Neural cell (in vitro differentiated cells): Measurements from ENCODE around the gene CA9. TPM values are rescaled to one million over a fixed set of nuclear protein-coding genes. Genes with fewer than 3 reads are reported as not detected.

Experiments used
- H2AFZ ChIP-seq: fragments of 200-600, 300-800 bp; sonication (generic), shearing (Covaris generic); 2 replicates; pipeline ENCODE4 v1.6.0; 2014; ENCODE audit warnings: low read depth, mild to moderate bottlenecking, antibody characterized with exemption, low read length, moderate library complexity
- H3F3A ChIP-seq: fragments of 200-600 bp; shearing (Covaris generic); 2 replicates; pipeline ENCODE4 v1.6.1; 2016; ENCODE audit warnings: mild to moderate bottlenecking, moderate library complexity, mixed read lengths, antibody characterized with exemption, low read length; ENCODE audit not compliant: insufficient read depth, poor library complexity, severe bottlenecking
- H3K27ac ChIP-seq: fragments of 200-600, 300-800 bp; sonication (generic), shearing (Covaris generic); 2 replicates; pipeline ENCODE4 v1.5.1; 2014; ENCODE audit warnings: mild to moderate bottlenecking, low read length, moderate library complexity
- H3K27me3 ChIP-seq: fragments of 300-800, 200-600 bp; sonication (generic), shearing (Covaris generic); 2 replicates; pipeline ENCODE4 v1.6.0; 2014; ENCODE audit warnings: mild to moderate bottlenecking, low read depth, low read length, moderate library complexity; ENCODE audit not compliant: insufficient read depth
- H3K36me3 ChIP-seq: fragments of 300-800, 200-600 bp; sonication (generic), shearing (Covaris generic); 2 replicates; pipeline ENCODE4 v1.5.1; 2014; ENCODE audit warnings: mild to moderate bottlenecking, antibody characterized with exemption, low read length, moderate library complexity; ENCODE audit not compliant: insufficient read depth
- H3K4me2 ChIP-seq: fragments of 300-800, 200-600 bp; sonication (generic), shearing (Covaris generic); 2 replicates; pipeline ENCODE4 v1.6.0; 2014; ENCODE audit warnings: mild to moderate bottlenecking, low read length
- H3K4me3 ChIP-seq: fragments of 300-800, 200-600 bp; sonication (generic), shearing (Covaris generic); 2 replicates; pipeline ENCODE4 v1.5.1; 2014; ENCODE audit warnings: mild to moderate bottlenecking, low read length, moderate library complexity
- H3K79me2 ChIP-seq: fragments of 200-600 bp; shearing (Covaris generic); replicated peaks from 2 replicates; pipeline ENCODE4 v1.6.0; 2014; ENCODE audit warnings: mild to moderate bottlenecking, low read length, moderate library complexity; ENCODE audit not compliant: insufficient read depth
- H3K9ac ChIP-seq: fragments of 300-800, 200-600 bp; sonication (generic), shearing (Covaris generic); 2 replicates; pipeline ENCODE4 v1.6.1; 2016; ENCODE audit warnings: mild to moderate bottlenecking, low read length, mixed read lengths
- H3K9me2 ChIP-seq: fragments of 200-600 bp; shearing (Covaris generic); 2 replicates; pipeline ENCODE4 v1.6.1; 2016; ENCODE audit warnings: mild to moderate bottlenecking, low read length, mixed read lengths; ENCODE audit not compliant: insufficient read depth
- H3K9me3 ChIP-seq: fragments of 200-600, 300-800 bp; sonication (generic), shearing (Covaris generic); 2 replicates; pipeline ENCODE4 v1.6.1; 2016; ENCODE audit warnings: mild to moderate bottlenecking, mixed run types, low read length, moderate library complexity, mixed read lengths
- H4K20me1 ChIP-seq: fragments of 200-600 bp; shearing (Covaris generic); 2 replicates; pipeline ENCODE4 v1.6.1; 2016; ENCODE audit warnings: mild to moderate bottlenecking, mixed run types; ENCODE audit not compliant: insufficient read depth
- CTCF ChIP-seq: fragments of 450-650 bp; IDR thresholded peaks from 2 replicates; pipeline ENCODE4 v1.5.1; 2014; ENCODE audit warnings: antibody characterized with exemption, mild to moderate bottlenecking, moderate library complexity; ENCODE audit not compliant: poor library complexity, severe bottlenecking
- EP300 ChIP-seq: fragments of 450-650 bp; conservative IDR thresholded peaks from 2 replicates; pipeline ENCODE4 v1.6.1; 2014; ENCODE audit warnings: antibody characterized with exemption, mild to moderate bottlenecking, moderate library complexity; ENCODE audit not compliant: poor library complexity, severe bottlenecking
- EZH2 ChIP-seq: fragments of 200-600, 300-800 bp; shearing (Covaris generic), sonication (generic); IDR thresholded peaks from 2 replicates; pipeline ENCODE4 v1.6.1; 2014; ENCODE audit warnings: antibody characterized with exemption, low read length, borderline replicate concordance, mild to moderate bottlenecking; ENCODE audit not compliant: insufficient read depth, poor library complexity, severe bottlenecking
- MXI1 ChIP-seq: fragments of 450-650 bp; conservative IDR thresholded peaks from 2 replicates; pipeline ENCODE4 v1.6.1; 2014; ENCODE audit warnings: antibody characterized with exemption, mild to moderate bottlenecking; ENCODE audit not compliant: poor library complexity, severe bottlenecking
- POLR2AphosphoS5 ChIP-seq: IDR thresholded peaks from 2 replicates; pipeline ENCODE4 v1.6.1; 2012
- RAD21 ChIP-seq: fragments of 450-650 bp; conservative IDR thresholded peaks from 2 replicates; pipeline ENCODE4 v1.6.1; 2014; ENCODE audit warnings: antibody characterized with exemption, mild to moderate bottlenecking, moderate library complexity
- REST ChIP-seq: IDR thresholded peaks from 2 replicates; pipeline ENCODE4 v1.6.1; 2012; ENCODE audit warnings: borderline replicate concordance
- SMC3 ChIP-seq: fragments of 450-650 bp; conservative IDR thresholded peaks from 2 replicates; pipeline ENCODE4 v1.6.1; 2014; ENCODE audit warnings: antibody characterized with exemption, mild to moderate bottlenecking, moderate library complexity; ENCODE audit not compliant: poor library complexity
- TAF1 ChIP-seq: IDR thresholded peaks from 2 replicates; pipeline ENCODE4 v1.6.1; 2012; ENCODE audit warnings: low read depth
- polyA plus RNA-seq: library from polyadenylated mRNA; depleted of rRNA; stranded (reverse); fragments of >200 nt; gene quantifications from 2 replicates; pipeline ENCODE4 v1.2.3, GENCODE V29; 2014

Gene CA9
- polyA plus RNA-seq, 1 donor from 2014 or later = not detected

GRCh38 chr9:35723426-35723825 is 49.7 kb downstream of the CA9 start:
- H3K36me3 ChIP-seq = no peaks in the 10 kb centered on the region
- no peak for TF ChIP-seq RAD21
- TF ChIP-seq POLR2AphosphoS5 = no peak
- TF ChIP-seq MXI1 = no peak
- no peak for TF ChIP-seq CTCF
- no peak for TF ChIP-seq REST
- no peak for TF ChIP-seq EP300
- TF ChIP-seq SMC3 = no peak
- TF ChIP-seq EZH2 = no peak
- TF ChIP-seq TAF1 = no peak

GRCh38 chr9:35723908-35724307 is 50.2 kb downstream of the CA9 start:
- TF ChIP-seq REST = no peak
- TF ChIP-seq CTCF = no peak
- no peak for TF ChIP-seq TAF1
- TF ChIP-seq RAD21 = no peak
- TF ChIP-seq MXI1 = no peak
- TF ChIP-seq SMC3 = no peak
- no peak for TF ChIP-seq EZH2
- TF ChIP-seq EP300 = no peak
- no peak for TF ChIP-seq POLR2AphosphoS5
- H3K36me3 ChIP-seq = no peaks in the 10 kb centered on the region
- H4K20me1 ChIP-seq = no peaks in the 10 kb centered on the region

More at GRCh38 chr9:35723426-35723825, 49.7 kb downstream of the CA9 start:
- Histone ChIP-seq H3K4me3 (no peak overlapping the region), H2AFZ (no peak overlapping the region), H3K27me3 (no peaks in the 10 kb centered on the region), H3K9me3 (no peaks in the 10 kb centered on the region), H3K79me2 (peaks cover 1% of the 10 kb centered on the region), H3K4me2 (no peak overlapping the region), H3K9me2 (no peaks in the 10 kb centered on the region), H3K9ac (no peak overlapping the region), H3K27ac (no peak overlapping the region), H4K20me1 (no peaks in the 10 kb centered on the region), H3F3A (no peaks in the 10 kb centered on the region)

More at GRCh38 chr9:35723908-35724307, 50.2 kb downstream of the CA9 start:
- Histone ChIP-seq H3K4me2 (no peak overlapping the region), H2AFZ (no peak overlapping the region), H3K4me3 (no peak overlapping the region), H3K9me2 (no peaks in the 10 kb centered on the region), H3K9ac (no peak overlapping the region), H3K27me3 (no peaks in the 10 kb centered on the region), H3K79me2 (peaks cover 5% of the 10 kb centered on the region), H3K9me3 (no peaks in the 10 kb centered on the region), H3F3A (no peaks in the 10 kb centered on the region), H3K27ac (no peak overlapping the region)
